HG03460 (cell line): ENCODE measurements around the gene PBX4.

Experiments used
- ATAC-seq: cut with Tn5 transposase; IDR thresholded peaks from one replicate; pipeline ENCODE4 v1.9.1; 2021; ENCODE audit not compliant: unreplicated experiment

Gene PBX4

DNA sequence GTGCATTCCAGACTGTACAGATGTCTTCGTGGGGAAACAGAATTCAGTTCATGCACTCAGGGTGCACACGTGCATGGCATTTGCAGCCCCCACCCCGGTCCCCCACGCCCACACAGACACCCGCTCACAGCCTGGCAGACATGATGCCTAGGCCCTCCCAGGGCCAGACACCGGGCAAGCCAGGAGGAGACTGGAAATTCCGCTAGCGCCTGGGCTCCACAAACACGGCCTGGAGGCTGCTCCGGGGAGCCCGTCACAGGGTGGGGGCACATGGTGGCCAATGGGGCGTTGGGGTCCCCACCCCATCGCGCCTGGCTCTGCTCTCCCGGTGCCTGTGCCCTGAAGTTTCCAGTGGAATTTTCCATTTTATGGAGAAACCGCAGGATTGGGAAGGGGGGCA, 76.9 kb downstream of the PBX4 start:
- ATAC-seq: no peak

DNA sequence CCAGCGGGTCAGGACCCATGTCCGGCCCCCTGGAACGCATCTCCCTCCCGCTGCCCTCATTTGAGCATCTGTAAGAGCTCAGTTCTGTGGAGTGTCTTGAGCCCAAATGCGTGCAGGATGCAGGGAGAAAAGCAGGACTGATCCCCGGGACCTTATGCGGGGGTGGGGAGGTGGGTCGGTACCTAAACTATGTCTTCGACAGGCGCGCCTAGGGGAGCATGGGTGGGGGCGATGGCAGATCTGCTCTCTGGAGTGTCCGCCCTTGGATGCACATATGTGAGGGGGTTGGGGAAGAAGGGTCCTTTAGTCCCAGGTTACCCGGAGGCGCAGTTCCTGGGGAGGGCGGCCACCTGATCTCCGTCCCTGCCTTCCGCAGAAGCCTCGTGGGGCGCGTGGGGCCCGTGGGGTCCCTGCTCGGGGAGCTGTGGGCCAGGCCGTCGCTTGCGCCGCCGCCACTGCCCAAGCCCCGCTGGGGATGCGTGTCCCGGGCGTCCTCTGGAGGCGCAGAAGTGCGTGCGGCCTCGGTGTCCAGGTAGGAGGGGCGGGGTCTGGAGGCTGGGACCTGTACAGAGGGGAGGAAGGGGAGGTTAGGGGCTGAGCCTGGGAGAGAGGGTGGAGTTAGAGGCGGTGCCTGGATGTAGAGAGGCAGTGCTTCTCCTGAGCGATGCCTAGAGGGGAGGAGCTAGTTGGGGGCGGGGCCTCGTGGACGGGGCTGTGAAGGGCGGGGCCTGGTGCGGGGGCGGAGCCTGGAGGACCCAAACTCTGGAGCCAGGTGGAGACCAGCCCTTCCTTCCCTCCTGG, 77.6 kb downstream of the PBX4 start:
- ATAC-seq: no peak

DNA sequence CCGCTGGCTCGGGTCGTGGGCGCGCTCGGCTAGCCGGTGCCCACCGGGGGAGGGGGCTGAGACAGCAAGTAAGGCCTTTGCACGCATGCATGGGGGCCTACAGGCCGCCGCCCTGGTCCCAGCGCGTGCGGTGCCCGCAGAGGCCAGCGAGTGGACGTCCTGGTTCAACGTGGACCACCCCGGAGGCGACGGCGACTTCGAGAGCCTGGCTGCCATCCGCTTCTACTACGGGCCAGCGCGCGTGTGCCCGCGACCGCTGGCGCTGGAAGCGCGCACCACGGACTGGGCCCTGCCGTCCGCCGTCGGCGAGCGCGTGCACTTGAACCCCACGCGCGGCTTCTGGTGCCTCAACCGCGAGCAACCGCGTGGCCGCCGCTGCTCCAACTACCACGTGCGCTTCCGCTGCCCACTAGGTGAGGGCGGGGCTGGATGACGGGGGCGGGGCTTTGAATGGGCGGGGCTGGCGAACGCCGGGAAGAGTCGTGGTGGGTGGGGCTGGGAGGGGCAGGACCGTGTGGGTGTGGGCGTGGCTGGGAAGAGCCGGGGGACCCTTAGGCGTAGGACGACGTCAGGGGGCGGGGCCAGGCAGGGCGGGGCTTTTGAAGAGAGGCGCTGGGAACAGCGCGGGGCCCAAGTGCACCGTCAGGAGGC, 78.3 kb downstream of the PBX4 start:
- ATAC-seq: no peak

- ATAC-seq: no peak
Observed at GRCh38 chr19:19539698-19540063, 78.8 kb downstream of the PBX4 start.

- ATAC-seq: no peak
Observed at GRCh38 chr19:19538785-19539166, 79.7 kb downstream of the PBX4 start.

DNA sequence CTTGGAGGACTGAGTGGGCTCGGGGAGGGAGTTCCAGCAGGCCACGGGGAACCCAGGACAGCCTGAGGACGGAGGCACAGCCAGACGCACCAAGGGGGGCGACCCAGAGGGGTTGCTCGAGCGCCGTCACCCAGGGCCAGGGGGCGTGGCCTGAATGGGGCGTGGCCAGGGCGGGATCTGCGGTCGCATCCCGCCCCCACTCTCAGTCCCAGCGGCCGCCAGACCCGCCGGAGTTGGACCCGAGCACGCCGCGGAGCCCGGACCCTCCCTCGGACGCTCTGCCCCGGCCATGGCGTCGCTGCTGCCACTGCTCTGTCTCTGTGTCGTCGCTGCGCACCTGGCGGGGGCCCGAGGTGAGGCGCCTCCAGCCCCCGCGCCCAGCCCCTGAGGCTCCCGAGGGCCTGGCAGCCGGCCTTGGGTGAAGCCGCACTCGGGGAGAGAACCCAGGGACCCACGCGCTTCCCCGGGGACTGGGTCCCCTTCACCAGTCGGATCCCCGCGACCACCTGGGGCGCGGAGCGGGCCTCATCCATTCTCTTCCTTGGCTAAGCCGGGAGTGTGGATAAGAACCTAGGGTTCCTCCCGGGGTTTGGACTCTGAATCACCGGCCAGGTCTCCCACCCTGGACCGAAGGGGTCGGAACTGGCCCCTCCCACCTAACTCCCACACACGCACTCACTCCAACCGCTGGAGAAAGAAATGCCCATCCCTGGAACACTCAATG, 80.3 kb downstream of the PBX4 start, which contains the start of gene CILP2:
CILP2 (plus strand) TSS at position 205 of the 724 bp plus-strand sequence; CDS start at position 290, 85 bp downstream.
- no peak for ATAC-seq

GRCh38 chr19:19537075-19538048, 81.1 kb downstream of the PBX4 start:
- ATAC-seq: no peak

GRCh38 chr19:19535311-19536191, 82.9 kb downstream of the PBX4 start:
- ATAC-seq: no peak

DNA sequence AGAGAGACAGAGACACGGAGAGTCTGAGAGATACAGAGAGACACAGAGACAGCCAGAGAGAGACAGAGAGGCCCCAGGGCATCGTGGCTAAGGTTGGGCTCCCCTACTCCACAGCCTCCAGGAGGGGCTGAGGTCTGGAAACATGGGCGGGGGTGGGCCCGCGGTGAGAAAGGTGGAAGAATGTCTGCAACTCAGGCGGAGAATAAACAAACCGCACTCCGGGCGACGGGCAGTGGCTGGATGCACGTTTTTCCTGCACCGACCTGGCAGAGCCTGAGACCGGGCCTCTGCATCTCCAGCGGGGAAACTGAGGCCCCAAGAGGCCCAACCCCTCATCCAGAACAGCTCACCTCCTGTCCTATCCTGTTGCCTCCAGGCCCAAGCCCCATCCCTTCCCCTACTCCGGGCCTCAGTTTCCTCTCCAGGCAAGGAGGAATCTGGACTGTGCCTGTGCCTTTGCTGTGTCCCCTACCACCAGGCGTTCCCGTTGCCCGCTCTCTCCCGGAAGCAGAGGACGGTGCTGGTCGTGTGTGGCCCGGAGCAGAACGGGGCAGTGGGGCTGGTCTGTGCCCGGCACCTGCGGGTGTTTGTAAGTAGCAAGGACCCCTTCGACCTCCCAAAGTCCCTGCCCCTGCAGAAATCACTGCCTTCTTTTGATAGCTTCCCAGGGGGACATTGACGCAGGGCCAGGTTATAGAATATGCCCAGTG, 83.8 kb downstream of the PBX4 start:
- ATAC-seq: no peak

- no peak for ATAC-seq
Observed at GRCh38 chr19:19533841-19534240, 84.6 kb downstream of the PBX4 start.

- no peak for ATAC-seq
Observed at GRCh38 chr19:19532806-19533701, 85.4 kb downstream of the PBX4 start.

- no peak for ATAC-seq
Observed at GRCh38 chr19:19531951-19532805, 86.3 kb downstream of the PBX4 start.

GRCh38 chr19:19530889-19531288, 87.6 kb downstream of the PBX4 start:
- no peak for ATAC-seq

DNA sequence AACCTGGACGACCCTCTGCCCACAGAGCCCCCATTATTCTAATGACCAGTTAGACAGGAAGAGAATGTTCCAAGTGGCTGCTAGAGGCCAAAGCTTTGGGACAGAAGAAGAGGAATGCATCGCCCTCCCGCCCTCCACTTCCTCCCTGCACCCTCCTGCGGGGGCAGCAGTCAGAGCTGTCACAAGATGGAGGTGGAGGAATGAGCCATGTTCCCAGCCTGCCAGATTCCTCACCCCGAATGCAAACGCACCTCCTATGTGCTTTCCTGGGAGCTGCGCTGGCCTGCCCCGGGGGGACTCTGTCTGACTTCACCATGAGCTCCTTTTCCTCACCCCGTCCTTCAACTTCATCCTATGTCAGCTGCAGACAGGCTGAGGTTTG, 88.1 kb downstream of the PBX4 start:
- no peak for ATAC-seq

GRCh38 chr19:19529783-19530422, 88.6 kb downstream of the PBX4 start:
- no peak for ATAC-seq

- ATAC-seq: no peak
Observed at GRCh38 chr19:19528721-19529490, 89.6 kb downstream of the PBX4 start, which contains the start of gene YJEFN3. YJEFN3 (plus strand) TSS chr19:19528911; CDS start chr19:19528933, 22 bp downstream.
